ENCODE data around the gene PKMYT1. TPM values are rescaled to one million over a fixed set of nuclear protein-coding genes. Genes with fewer than 3 reads are reported as not detected.
A peak's percentile ranks its signal among the peaks of the same experiment; 100 is the strongest.

The PKMYT1 gene
- polyA plus RNA-seq, 1 of the 3 experiments (the other 2 are of a cell fraction): 8.5 TPM

DNA sequence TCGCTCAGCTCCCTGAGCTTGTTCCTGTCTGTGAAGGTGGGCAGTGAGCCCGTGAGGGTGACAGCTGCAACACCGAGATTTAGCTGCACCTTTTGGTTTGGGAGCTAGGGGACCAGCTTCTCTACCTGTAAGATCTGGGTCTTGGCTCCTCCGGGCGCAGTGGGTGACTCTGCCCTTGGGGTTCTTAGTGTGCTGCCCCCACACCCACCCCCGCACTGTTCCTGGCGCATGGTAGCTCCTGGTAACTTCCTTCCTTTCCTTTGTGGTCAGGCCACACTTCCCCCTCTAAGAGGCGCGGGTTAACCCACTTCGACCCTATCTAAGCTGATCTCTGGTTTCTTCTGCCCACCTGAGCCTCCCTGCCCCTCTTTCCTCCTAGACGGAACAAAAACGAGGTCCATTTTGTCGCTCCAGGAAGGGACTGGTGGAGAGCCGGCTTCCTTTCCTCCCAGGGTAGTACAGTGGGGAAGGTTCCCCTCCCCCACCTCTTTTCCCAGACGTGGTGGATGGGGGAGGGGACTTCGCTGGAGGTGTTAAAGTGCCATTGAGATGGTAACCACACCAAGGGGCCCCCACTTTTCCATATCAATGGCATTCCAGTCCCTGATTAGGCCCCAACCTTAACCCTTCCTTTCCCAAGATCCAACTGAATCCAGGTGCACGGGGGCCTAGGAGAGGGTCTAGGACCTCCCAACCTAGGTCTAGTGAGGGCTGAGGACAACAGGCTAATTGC is 27.9 kb upstream of the PKMYT1 start:
- H3K9me2 ChIP-seq: no peaks in the 10 kb centered on the region
- TF ChIP-seq GATA2 (CRISPR knock-in tag; IDR thresholded peaks at IDR 0.05) (no peak), CHD2 (IDR thresholded peaks at IDR 0.05; ENCODE audit: low read length, partially characterized antibody) (peak; percentile 24), RXRA (IDR thresholded peaks at IDR 0.05; ENCODE audit: borderline replicate concordance, low read depth) (no peak)
- TF ChIP-seq, protein P1, sequence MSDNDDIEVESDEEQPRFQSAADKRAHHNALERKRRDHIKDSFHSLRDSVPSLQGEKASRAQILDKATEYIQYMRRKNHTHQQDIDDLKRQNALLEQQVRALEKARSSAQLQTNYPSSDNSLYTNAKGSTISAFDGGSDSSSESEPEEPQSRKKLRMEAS (IDR thresholded peaks at IDR 0.05; ENCODE audit: low read depth): no peak
- no peak overlapping the region for H3K4me3 ChIP-seq (ENCODE audit: low read depth in 2 of 2, low read length in 1 of 2)
- no peaks in the 10 kb centered on the region for H3K27me3 ChIP-seq (ENCODE audit: insufficient read depth)
- DNase-seq: no peak
- H3F3A ChIP-seq (replicated peaks; ENCODE audit: insufficient read depth): no peaks in the 10 kb centered on the region
- 76% methylated on average over 13 of the region's 17 CpGs for whole genome bisulfite sequencing (ENCODE audit: low lambda C conversion rate)
- no peak overlapping the region for H3K27ac ChIP-seq (ENCODE audit: low read depth in 2 of 2, low read length in 1 of 2)
- H3K9me3 ChIP-seq: no peaks in the 10 kb centered on the region
- ChIA-PET CTCF (interaction anchor here (0.6 to 8.2 kb wide), 5 partner anchors 12 to 123 kb away, joined by 3 to 72 read pairs (median 3); partner anchors contain the start of genes CLDN6, HCFC1R1, THOC6 and TNFRSF12A), POLR2A (no interaction called here)
- H3K36me3 ChIP-seq (replicated peaks in 1 of 2; ENCODE audit: control insufficient read depth in 1 of 2, insufficient read depth in 2 of 2, low read length in 1 of 2): no peaks in the 10 kb centered on the region
- H3K4me1 ChIP-seq (ENCODE audit: control insufficient read depth in 1 of 2, insufficient read depth in 2 of 2, low read depth in 1 of 2, low read length in 1 of 2): peaks cover 0 to 3% of the 10 kb centered on the region in 2 experiments; a peak in 1 of 4 replicates
- H3K4me2 ChIP-seq: no peak overlapping the region
- no peaks in the 10 kb centered on the region for H3K79me2 ChIP-seq (ENCODE audit: insufficient read depth)
- no peak overlapping the region for H3K9ac ChIP-seq
- no peak overlapping the region for H2AFZ ChIP-seq (ENCODE audit: low read depth)
- H4K20me1 ChIP-seq (ENCODE audit: insufficient read depth): no peaks in the 10 kb centered on the region

DNA sequence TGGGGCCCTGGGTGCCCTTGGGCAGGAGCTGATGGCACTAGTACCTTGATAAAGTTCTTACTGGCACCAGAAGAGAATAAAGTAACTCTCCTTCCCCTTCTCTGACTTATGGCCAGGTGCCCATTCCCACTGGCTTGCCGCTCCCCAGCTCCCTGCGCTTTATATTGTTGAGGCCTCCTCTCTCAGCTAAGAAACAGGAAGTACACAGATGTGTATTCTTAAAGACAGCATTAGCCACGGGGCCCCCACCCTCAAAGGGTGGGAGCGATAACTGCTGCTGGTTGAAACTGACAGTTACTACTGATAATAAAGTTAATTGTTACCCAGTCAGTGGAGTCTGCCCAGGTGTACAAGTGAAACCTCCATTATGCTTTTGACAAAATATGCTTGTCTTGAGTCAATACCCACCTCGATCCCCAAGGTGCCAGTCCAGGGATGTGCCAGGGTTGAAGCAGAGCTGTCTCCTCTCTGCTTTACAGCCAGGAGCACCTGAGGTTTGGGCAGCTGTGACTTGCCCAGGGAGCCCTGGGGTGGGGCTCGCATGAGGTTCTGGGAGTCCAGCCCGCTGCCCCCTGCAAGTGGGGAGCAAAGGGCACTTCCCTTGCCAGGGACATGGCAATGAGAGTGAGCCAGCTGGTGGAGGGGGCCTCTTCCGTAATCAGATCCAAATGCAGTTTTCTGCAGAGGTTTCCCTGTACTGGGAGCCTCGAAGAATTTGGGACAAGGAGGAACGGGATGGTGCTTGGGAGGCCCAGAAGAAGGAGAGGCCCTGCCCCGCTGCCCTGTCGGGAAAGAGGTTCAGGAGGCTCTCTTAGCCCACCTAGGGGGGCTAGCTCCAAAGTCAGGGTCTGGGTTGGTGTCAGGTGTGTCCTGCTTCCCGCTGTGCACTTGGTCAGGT is 27.1 kb upstream of the PKMYT1 start:
- DNase-seq: no peak
- Histone ChIP-seq H3F3A (replicated peaks; ENCODE audit: insufficient read depth) (no peaks in the 10 kb centered on the region), H3K4me2 (no peak overlapping the region), H3K36me3 (replicated peaks in 1 of 2; ENCODE audit: control insufficient read depth in 1 of 2, insufficient read depth in 2 of 2, low read length in 1 of 2) (no peaks in the 10 kb centered on the region), H3K9ac (no peak overlapping the region), H3K79me2 (ENCODE audit: insufficient read depth) (no peaks in the 10 kb centered on the region), H3K27me3 (ENCODE audit: insufficient read depth) (no peaks in the 10 kb centered on the region), H2AFZ (ENCODE audit: low read depth) (no peak overlapping the region), H3K9me2 (no peaks in the 10 kb centered on the region), H3K9me3 (no peaks in the 10 kb centered on the region), H3K4me3 (ENCODE audit: low read depth in 2 of 2, low read length in 1 of 2) (no peak overlapping the region), H3K4me1 (ENCODE audit: control insufficient read depth in 1 of 2, insufficient read depth in 2 of 2, low read depth in 1 of 2, low read length in 1 of 2) (peaks cover 0 to 3% of the 10 kb centered on the region in 2 experiments; a peak in 1 of 4 replicates), H3K27ac (ENCODE audit: low read depth in 2 of 2, low read length in 1 of 2) (no peak overlapping the region), H4K20me1 (ENCODE audit: insufficient read depth) (no peaks in the 10 kb centered on the region)
- POLR2A ChIA-PET: no interaction called here
- WGBS (ENCODE audit: low lambda C conversion rate): 76% methylated on average over 9 of the region's 13 CpGs
- CTCF ChIA-PET: interaction anchor here (1.0 to 8.2 kb wide), 5 partner anchors 13 to 124 kb away, joined by 3 to 72 read pairs (median 6); partner anchors contain the start of genes CLDN6, HCFC1R1, THOC6 and TNFRSF12A
- no peak for TF ChIP-seq EP300 (IDR thresholded peaks at IDR 0.05; ENCODE audit: borderline replicate concordance in 1 of 2, low read depth in 1 of 2, low read length in 1 of 2)
- TF ChIP-seq, protein P1 (IDR thresholded peaks at IDR 0.05; ENCODE audit: low read depth): no peak
- TF ChIP-seq, protein P2, sequence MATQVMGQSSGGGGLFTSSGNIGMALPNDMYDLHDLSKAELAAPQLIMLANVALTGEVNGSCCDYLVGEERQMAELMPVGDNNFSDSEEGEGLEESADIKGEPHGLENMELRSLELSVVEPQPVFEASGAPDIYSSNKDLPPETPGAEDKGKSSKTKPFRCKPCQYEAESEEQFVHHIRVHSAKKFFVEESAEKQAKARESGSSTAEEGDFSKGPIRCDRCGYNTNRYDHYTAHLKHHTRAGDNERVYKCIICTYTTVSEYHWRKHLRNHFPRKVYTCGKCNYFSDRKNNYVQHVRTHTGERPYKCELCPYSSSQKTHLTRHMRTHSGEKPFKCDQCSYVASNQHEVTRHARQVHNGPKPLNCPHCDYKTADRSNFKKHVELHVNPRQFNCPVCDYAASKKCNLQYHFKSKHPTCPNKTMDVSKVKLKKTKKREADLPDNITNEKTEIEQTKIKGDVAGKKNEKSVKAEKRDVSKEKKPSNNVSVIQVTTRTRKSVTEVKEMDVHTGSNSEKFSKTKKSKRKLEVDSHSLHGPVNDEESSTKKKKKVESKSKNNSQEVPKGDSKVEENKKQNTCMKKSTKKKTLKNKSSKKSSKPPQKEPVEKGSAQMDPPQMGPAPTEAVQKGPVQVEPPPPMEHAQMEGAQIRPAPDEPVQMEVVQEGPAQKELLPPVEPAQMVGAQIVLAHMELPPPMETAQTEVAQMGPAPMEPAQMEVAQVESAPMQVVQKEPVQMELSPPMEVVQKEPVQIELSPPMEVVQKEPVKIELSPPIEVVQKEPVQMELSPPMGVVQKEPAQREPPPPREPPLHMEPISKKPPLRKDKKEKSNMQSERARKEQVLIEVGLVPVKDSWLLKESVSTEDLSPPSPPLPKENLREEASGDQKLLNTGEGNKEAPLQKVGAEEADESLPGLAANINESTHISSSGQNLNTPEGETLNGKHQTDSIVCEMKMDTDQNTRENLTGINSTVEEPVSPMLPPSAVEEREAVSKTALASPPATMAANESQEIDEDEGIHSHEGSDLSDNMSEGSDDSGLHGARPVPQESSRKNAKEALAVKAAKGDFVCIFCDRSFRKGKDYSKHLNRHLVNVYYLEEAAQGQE (IDR thresholded peaks at IDR 0.05; ENCODE audit: low read depth, low read length): no peak
- no peak for TF ChIP-seq GATA2 (CRISPR knock-in tag; IDR thresholded peaks at IDR 0.05)
- TF ChIP-seq RAD21 (IDR thresholded peaks at IDR 0.05; ENCODE audit: low read length): no peak
- TF ChIP-seq YY1 (IDR thresholded peaks at IDR 0.05; ENCODE audit: low read depth): no peak
- TF ChIP-seq RFX5 (IDR thresholded peaks at IDR 0.05; ENCODE audit: low read length): no peak
- TF ChIP-seq ELF1 (IDR thresholded peaks at IDR 0.05): no peak
- TF ChIP-seq, protein P3, sequence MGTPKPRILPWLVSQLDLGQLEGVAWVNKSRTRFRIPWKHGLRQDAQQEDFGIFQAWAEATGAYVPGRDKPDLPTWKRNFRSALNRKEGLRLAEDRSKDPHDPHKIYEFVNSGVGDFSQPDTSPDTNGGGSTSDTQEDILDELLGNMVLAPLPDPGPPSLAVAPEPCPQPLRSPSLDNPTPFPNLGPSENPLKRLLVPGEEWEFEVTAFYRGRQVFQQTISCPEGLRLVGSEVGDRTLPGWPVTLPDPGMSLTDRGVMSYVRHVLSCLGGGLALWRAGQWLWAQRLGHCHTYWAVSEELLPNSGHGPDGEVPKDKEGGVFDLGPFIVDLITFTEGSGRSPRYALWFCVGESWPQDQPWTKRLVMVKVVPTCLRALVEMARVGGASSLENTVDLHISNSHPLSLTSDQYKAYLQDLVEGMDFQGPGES (IDR thresholded peaks at IDR 0.05; ENCODE audit: low read depth, low read length): no peak
- no peak for TF ChIP-seq SIN3A (IDR thresholded peaks at IDR 0.05; ENCODE audit: borderline replicate concordance, low read depth, low read length)
- TF ChIP-seq FOXJ3 (CRISPR knock-in tag; IDR thresholded peaks at IDR 0.05): no peak
- TF ChIP-seq, protein P4, sequence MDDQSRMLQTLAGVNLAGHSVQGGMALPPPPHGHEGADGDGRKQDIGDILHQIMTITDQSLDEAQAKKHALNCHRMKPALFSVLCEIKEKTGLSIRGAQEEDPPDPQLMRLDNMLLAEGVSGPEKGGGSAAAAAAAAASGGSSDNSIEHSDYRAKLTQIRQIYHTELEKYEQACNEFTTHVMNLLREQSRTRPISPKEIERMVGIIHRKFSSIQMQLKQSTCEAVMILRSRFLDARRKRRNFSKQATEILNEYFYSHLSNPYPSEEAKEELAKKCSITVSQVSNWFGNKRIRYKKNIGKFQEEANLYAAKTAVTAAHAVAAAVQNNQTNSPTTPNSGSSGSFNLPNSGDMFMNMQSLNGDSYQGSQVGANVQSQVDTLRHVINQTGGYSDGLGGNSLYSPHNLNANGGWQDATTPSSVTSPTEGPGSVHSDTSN (IDR thresholded peaks at IDR 0.05): no peak

All from SK-N-SH (cell line).